RWPE2 (cell line): ENCODE data around the gene DHH.
A peak's percentile ranks its signal among the peaks of the same experiment; 100 is the strongest.

Experiments used
- ATAC-seq: fragments of 200-7000 bp; cut with Tn5 transposase; 3 replicates; pipeline ENCODE4 v1.9.1; 2021; ENCODE audit warnings: low read depth
- DNase-seq: peaks from one replicate; pipeline ENCODE4 v3.0.0-alpha.2; 2020; ENCODE audit warnings: low spot score
- H3K27ac ChIP-seq: fragments of 450-650 bp; 2 replicates; pipeline ENCODE4 v1.5.1; 2017; ENCODE audit warnings: mild to moderate bottlenecking; ENCODE audit not compliant: poor library complexity, severe bottlenecking
- H3K27me3 ChIP-seq: fragments of 250-450 bp; sonication (Bioruptor Pico); 2 replicates; pipeline ENCODE4 v1.5.1; 2021; ENCODE audit warnings: mild to moderate bottlenecking, moderate library complexity; ENCODE audit not compliant: insufficient read depth, poor library complexity, severe bottlenecking
- H3K36me3 ChIP-seq: fragments of 250-450 bp; sonication (Bioruptor Pico); 2 replicates; pipeline ENCODE4 v1.5.1; 2020; ENCODE audit warnings: low read depth, mild to moderate bottlenecking, moderate library complexity
- H3K4me1 ChIP-seq: fragments of 250-450 bp; sonication (Bioruptor Pico); 2 replicates; pipeline ENCODE4 v1.5.1; 2021; ENCODE audit warnings: mild to moderate bottlenecking, moderate library complexity; ENCODE audit not compliant: insufficient read depth, poor library complexity, severe bottlenecking
- H3K4me3 ChIP-seq: fragments of 250-450 bp; sonication (Bioruptor Pico); 2 replicates; pipeline ENCODE4 v1.5.1; 2021; ENCODE audit warnings: mild to moderate bottlenecking, moderate library complexity; ENCODE audit not compliant: severe bottlenecking
- H3K9me3 ChIP-seq: fragments of 250-450 bp; sonication (Bioruptor Pico); 2 replicates; pipeline ENCODE4 v1.5.1; 2021; ENCODE audit warnings: mild to moderate bottlenecking, moderate library complexity; ENCODE audit not compliant: severe bottlenecking
- CTCF ChIP-seq: fragments of 450-650 bp; IDR thresholded peaks from one replicate; pipeline ENCODE4 v1.5.1; 2017; ENCODE audit warnings: mild to moderate bottlenecking, moderate library complexity; ENCODE audit not compliant: poor library complexity, severe bottlenecking

DHH gene

GRCh38 chr12:49108958-49109404, 14.4 kb upstream of the DHH start:
- Histone ChIP-seq H3K4me1 (peaks cover 15% of the 10 kb centered on the region), H3K36me3 (peaks cover 5% of the 10 kb centered on the region), H3K4me3 (no peak overlapping the region), H3K27me3 (no peaks in the 10 kb centered on the region), H3K27ac (peak overlapping the region; percentile 26), H3K9me3 (no peaks in the 10 kb centered on the region)
- ATAC-seq = no peak
- TF ChIP-seq CTCF = no peak
- DNase-seq = no peak

DNA sequence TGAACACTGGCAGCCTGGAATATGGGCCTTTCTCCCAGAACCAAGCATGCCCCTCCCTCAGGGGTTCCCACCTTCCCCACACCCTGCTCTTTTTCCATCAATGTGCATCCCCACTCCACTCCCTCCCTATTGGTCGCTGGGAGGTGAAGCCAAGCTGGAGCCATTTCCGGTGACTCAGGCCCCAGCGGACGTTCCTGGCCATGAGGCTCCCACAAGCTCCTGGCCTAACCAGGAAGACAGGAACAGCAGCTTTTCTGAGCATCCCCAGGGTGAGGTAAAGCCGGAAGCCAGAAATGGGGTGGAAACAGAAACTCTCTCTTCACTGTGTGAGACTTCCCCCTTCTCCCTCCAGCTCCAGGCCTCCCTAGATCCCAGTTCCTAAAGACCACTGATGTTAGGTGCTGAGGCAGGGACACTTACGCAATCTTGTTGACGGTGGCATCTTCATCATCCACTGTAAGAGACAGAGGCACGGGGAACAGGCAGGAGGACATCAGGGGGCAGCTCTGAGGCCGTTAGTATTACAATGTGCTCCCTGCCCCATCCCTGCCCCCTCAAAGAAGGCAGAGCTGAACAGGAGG, 11.0 kb upstream of the DHH start:
- H3K27ac ChIP-seq = peak overlapping the region; percentile 10
- H3K27me3 ChIP-seq = no peaks in the 10 kb centered on the region
- no peaks in the 10 kb centered on the region for H3K9me3 ChIP-seq
- peaks cover 9% of the 10 kb centered on the region for H3K36me3 ChIP-seq
- TF ChIP-seq CTCF = no peak
- H3K4me1 ChIP-seq = peaks cover 15% of the 10 kb centered on the region
- DNase-seq (no peak), ATAC-seq (peak; percentile 33; the same call in 2 of the 3 replicates)
- H3K4me3 ChIP-seq = no peak overlapping the region

DNA sequence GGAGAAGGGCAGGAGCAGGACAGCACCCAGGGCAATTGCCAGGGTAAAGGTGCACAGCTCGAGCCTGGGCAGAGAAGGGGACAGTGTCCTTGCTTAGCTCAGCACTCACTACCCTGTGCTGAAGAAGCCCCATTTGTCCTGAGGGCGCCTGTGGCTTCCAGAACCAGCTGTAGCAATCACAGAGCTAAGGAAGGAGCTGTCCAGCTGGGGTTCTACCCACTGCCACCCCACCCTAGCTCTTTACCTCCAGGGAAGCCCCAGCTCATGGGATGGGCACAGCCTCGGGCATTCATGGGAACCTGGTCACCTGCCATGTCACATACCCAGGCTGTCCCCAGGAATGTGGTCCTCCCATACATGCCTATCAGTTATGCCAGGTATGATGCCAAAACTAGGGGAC, 10.2 kb upstream of the DHH start:
- no peak overlapping the region for H3K4me3 ChIP-seq
- peaks cover 15% of the 10 kb centered on the region for H3K4me1 ChIP-seq
- H3K27me3 ChIP-seq = no peaks in the 10 kb centered on the region
- no peak for DNase-seq
- no peak for TF ChIP-seq CTCF
- H3K27ac ChIP-seq = no peak overlapping the region
- no peaks in the 10 kb centered on the region for H3K9me3 ChIP-seq
- H3K36me3 ChIP-seq = peaks cover 12% of the 10 kb centered on the region
- no peak for ATAC-seq

- no peaks in the 10 kb centered on the region for H3K4me1 ChIP-seq
- no peak for DNase-seq
- no peak for ATAC-seq
- H3K27me3 ChIP-seq = no peaks in the 10 kb centered on the region
- peaks cover 14% of the 10 kb centered on the region for H3K36me3 ChIP-seq
- no peak overlapping the region for H3K4me3 ChIP-seq
- no peak overlapping the region for H3K27ac ChIP-seq
- TF ChIP-seq CTCF = no peak
- H3K9me3 ChIP-seq = no peaks in the 10 kb centered on the region
Measured at GRCh38 chr12:49100380-49100779, 5.8 kb upstream of the DHH start.

- no peak for DNase-seq
Measured at GRCh38 chr12:49098703-49099102, 4.1 kb upstream of the DHH start.

More at GRCh38 chr12:49098703-49099102, 4.1 kb upstream of the DHH start:
- no peaks in the 10 kb centered on the region for H3K4me1 ChIP-seq
- no peak overlapping the region for H3K4me3 ChIP-seq
- H3K9me3 ChIP-seq = no peaks in the 10 kb centered on the region
- H3K27me3 ChIP-seq = peaks cover 14% of the 10 kb centered on the region
- no peak overlapping the region for H3K27ac ChIP-seq
- no peak for ATAC-seq
- TF ChIP-seq CTCF = no peak
- H3K36me3 ChIP-seq = peaks cover 7% of the 10 kb centered on the region
